Ovary (tissue), 9 donors: Measurements from ENCODE around the gene CCDC171. TPM values are rescaled to one million over a fixed set of nuclear protein-coding genes. Genes with fewer than 3 reads are reported as not detected.

ENCODE experiments used
- DNase-seq, 5 donors: peaks; one replicate each; pipeline ENCODE4 v3.0.0-alpha.2; 2019 to 2020
- H3K27ac ChIP-seq, 2 donors: fragments of 200-600 bp; one replicate each; pipeline versions ENCODE4 v1.5.1 to v1.8.0; 2019 to 2022
- H3K27me3 ChIP-seq: fragments of 200-600 bp; one replicate; pipeline ENCODE4 v1.8.0; 2022
- H3K36me3 ChIP-seq: fragments of 200-600 bp; sonication (generic); one replicate; pipeline ENCODE4 v1.5.1; 2019
- H3K4me1 ChIP-seq: one replicate; pipeline ENCODE4 v1.8.1; 2013; ENCODE audit warnings: mild to moderate bottlenecking, moderate library complexity; ENCODE audit not compliant: insufficient read depth
- H3K4me3 ChIP-seq: fragments of 200-600 bp; sonication (generic); one replicate; pipeline ENCODE4 v1.5.1; 2017
- H3K9me3 ChIP-seq, 2 donors: fragments of 200-600 bp in 1 of 2; sonication (generic) in 1 of 2; one replicate each; pipeline versions ENCODE4 v1.5.1 to v1.8.1; 2013 to 2019; ENCODE audit warnings: mild to moderate bottlenecking in 1 of 2, moderate library complexity in 1 of 2
- CTCF ChIP-seq, 3 donors: fragments of 450-650 bp in 2 of 3; fragments of 200-600 bp in 1 of 3; IDR thresholded peaks; one replicate each; pipeline versions ENCODE4 v1.5.1 to v1.8.0; 2016 to 2022; ENCODE audit warnings: antibody characterized with exemption in 3 of 3, mild to moderate bottlenecking in 1 of 3
- EP300 ChIP-seq: sonication (generic); formaldehyde crosslinking; IDR thresholded peaks from one replicate; pipeline ENCODE4 v1.6.1; 2017; ENCODE audit warnings: antibody characterized with exemption
- POLR2A ChIP-seq: fragments of 450-650 bp; IDR thresholded peaks from one replicate; pipeline ENCODE4 v1.6.1; 2017; ENCODE audit warnings: antibody characterized with exemption, mild to moderate bottlenecking, moderate library complexity
- WGBS, 3 donors: extraction: QIAGEN DNeasy Blood & Tissue Kit in 1 of 3; methylation state at CpG; one replicate each; pipeline versions ENCODE4 v1.1.5 to v1.1.7; 2013 to 2017; 5-methylcytosine and 5-hydroxymethylcytosine counted together
- intact Hi-C, 4 donors: fragments of 100-400 bp; cut with DNase I; formaldehyde crosslinking; loops; one replicate each; pipeline versions ENCODE4 v1.11.0 to v1.15.1; 2022 to 2023
- polyA plus RNA-seq, 2 donors: library from polyadenylated mRNA; stranded (reverse); fragments of 200-250 nt in 1 of 2; fragments of 350-450 nt in 1 of 2; fragmentation: Illumina TruSeq in 1 of 2; extraction: RNeasy Lipid Tissue Mini Kit (QIAGEN cat#74804) in 1 of 2; gene quantifications; one replicate each; pipeline ENCODE4 v1.2.3, GENCODE V29; 2013 to 2014
- total RNA-seq, 7 donors: library from RNA; depleted of rRNA in 2 of 7; stranded (reverse); fragments of >200 nt in 2 of 7; fragmentation: NEBNext Ultra II Directional in 3 of 7; extraction: Animal tissue kit (Norgen Biotek cat#: 25700) in 3 of 7; gene quantifications; one replicate each; pipeline versions ENCODE4 v1.1.0 to v1.2.4, GENCODE V29; 2016 to 2023
- donor health status: DM: no; HTN: no; CAD: no; lungs with moderate emphysema.
- donor health status: DM: no; HTN: no; CAD: no.
- donor health status: Bipolar disorder and iron deficiency.
- donor health status: DM: yes; HTN: yes; CAD: no.
- donor health status: DM: no; HTN: no; CAD: no.
- donor health status: DM: yes; HTN: yes; CAD: no.

CCDC171 gene
- total and polyA plus RNA-seq, 9 donors, result 2.0 to 6.1 (median 5.0) TPM

GRCh38 chr9:15622318-15622971 lies 69.6 kb downstream of the CCDC171 start:
- 0 to 17% (median 2%) methylated on average over 1 of the region's 1 CpG for WGBS, 3 donors
- Histone ChIP-seq H3K27me3 (no peaks in the 10 kb centered on the region), H3K27ac (no peak overlapping the region), H3K36me3 (no peaks in the 10 kb centered on the region), H3K9me3 (no peaks in the 10 kb centered on the region), H3K4me1 (no peaks in the 10 kb centered on the region), H3K4me3 (no peak overlapping the region)
- DNase-seq, result no peak
- no peak for TF ChIP-seq CTCF (IDR thresholded peaks at IDR 0.05)
- no peak for TF ChIP-seq POLR2A
- no peak for TF ChIP-seq EP300
- intact Hi-C loops, result no loop called here

- TF ChIP-seq CTCF (IDR thresholded peaks at IDR 0.05), result no peak
- TF ChIP-seq EP300, result no peak
- TF ChIP-seq POLR2A, result no peak
- Histone ChIP-seq H3K27me3 (no peaks in the 10 kb centered on the region), H3K4me1 (no peaks in the 10 kb centered on the region), H3K9me3 (no peaks in the 10 kb centered on the region), H3K4me3 (no peak overlapping the region), H3K36me3 (no peaks in the 10 kb centered on the region), H3K27ac (no peak overlapping the region)
- WGBS, 3 donors, result 86 to 96% (median 88%) methylated on average over 1 of the region's 1 CpG
- intact Hi-C loops, result no loop called here
- no peak for DNase-seq
Measured at GRCh38 chr9:15635752-15636151, 82.9 kb downstream of the CCDC171 start.

- intact Hi-C loops, result no loop called here
- no peak overlapping the region for H3K4me3 ChIP-seq
- H3K9me3 ChIP-seq, result peaks cover 0 to 4% of the 10 kb centered on the region in 2 donors
- no peaks in the 10 kb centered on the region for H3K27me3 ChIP-seq
- 74 to 82% (median 78%) methylated on average over 3 of the region's 3 CpGs for WGBS, 3 donors
- TF ChIP-seq CTCF (IDR thresholded peaks at IDR 0.05), result no peak
- no peak for TF ChIP-seq POLR2A
- no peak for TF ChIP-seq EP300
- H3K27ac ChIP-seq, result no peak overlapping the region
- H3K36me3 ChIP-seq, result no peaks in the 10 kb centered on the region
- H3K4me1 ChIP-seq, result no peaks in the 10 kb centered on the region
- no peak for DNase-seq
Measured at GRCh38 chr9:15640121-15640520, 87.3 kb downstream of the CCDC171 start.

- H3K9me3 ChIP-seq, result peaks cover 0 to 4% of the 10 kb centered on the region in 2 donors
- no peaks in the 10 kb centered on the region for H3K4me1 ChIP-seq
- intact Hi-C loops, result no loop called here
- WGBS, 3 donors, result 30 to 76% (median 49%) methylated on average over 1 of the region's 1 CpG
- H3K4me3 ChIP-seq, result no peak overlapping the region
- no peak overlapping the region for H3K27ac ChIP-seq
- no peak for DNase-seq
- H3K36me3 ChIP-seq, result no peaks in the 10 kb centered on the region
- no peaks in the 10 kb centered on the region for H3K27me3 ChIP-seq
- TF ChIP-seq POLR2A (no peak), EP300 (no peak), CTCF (IDR thresholded peaks at IDR 0.05) (no peak)
Measured at GRCh38 chr9:15641291-15641690, 88.4 kb downstream of the CCDC171 start.
